ENCODE results near the gene GRID2. TPM values are rescaled to one million over a fixed set of nuclear protein-coding genes. Genes with fewer than 3 reads are reported as not detected.

GRID2 gene
- total RNA-seq, 1 experiment from 2014 or later, result not detected

DNA sequence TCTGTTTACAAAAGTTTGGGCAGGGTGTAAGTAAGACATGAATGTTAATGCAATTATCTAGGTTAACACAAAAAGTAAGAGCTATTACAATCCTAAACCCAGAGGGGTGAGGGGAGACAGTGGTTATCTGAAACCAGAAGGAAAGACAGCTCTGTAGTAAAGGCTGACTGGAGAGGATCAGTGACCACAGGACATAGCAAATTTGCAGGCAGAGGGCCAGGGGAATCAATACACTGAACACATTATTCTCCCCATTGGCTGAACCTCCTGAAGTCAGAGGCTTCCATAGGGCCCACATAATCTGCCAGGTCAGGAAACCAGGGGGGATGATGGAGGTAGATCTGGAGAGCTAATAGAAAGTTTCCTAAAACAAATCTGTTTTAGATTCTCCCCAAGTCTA, 835.4 kb downstream of the GRID2 start:
- Mint-ChIP-seq H3K36me3 (ENCODE audit: insufficient read depth, unreplicated experiment) (no peaks in the 10 kb centered on the region), H3K27ac (ENCODE audit: low read depth, unreplicated experiment) (no peak overlapping the region), H3K27me3 (ENCODE audit: insufficient read depth, unreplicated experiment) (no peaks in the 10 kb centered on the region), H3K4me3 (ENCODE audit: unreplicated experiment) (no peak overlapping the region), H3K4me1 (ENCODE audit: insufficient read depth, unreplicated experiment) (no peaks in the 10 kb centered on the region), H3K9me3 (ENCODE audit: unreplicated experiment) (no peaks in the 10 kb centered on the region)
- POLR2A ChIA-PET, result no interaction called here
- intact Hi-C loops (cut with micrococcal nuclease), result no loop called here
- TF ChIP-seq, protein P1, sequence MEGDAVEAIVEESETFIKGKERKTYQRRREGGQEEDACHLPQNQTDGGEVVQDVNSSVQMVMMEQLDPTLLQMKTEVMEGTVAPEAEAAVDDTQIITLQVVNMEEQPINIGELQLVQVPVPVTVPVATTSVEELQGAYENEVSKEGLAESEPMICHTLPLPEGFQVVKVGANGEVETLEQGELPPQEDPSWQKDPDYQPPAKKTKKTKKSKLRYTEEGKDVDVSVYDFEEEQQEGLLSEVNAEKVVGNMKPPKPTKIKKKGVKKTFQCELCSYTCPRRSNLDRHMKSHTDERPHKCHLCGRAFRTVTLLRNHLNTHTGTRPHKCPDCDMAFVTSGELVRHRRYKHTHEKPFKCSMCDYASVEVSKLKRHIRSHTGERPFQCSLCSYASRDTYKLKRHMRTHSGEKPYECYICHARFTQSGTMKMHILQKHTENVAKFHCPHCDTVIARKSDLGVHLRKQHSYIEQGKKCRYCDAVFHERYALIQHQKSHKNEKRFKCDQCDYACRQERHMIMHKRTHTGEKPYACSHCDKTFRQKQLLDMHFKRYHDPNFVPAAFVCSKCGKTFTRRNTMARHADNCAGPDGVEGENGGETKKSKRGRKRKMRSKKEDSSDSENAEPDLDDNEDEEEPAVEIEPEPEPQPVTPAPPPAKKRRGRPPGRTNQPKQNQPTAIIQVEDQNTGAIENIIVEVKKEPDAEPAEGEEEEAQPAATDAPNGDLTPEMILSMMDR (IDR thresholded peaks at IDR 0.05; ENCODE audit: unreplicated experiment), result no peak
- BruUV-seq (replicated peaks), result no TSS peak
- no peak for DNase-seq (ENCODE audit: unreplicated experiment)
- CTCF ChIA-PET, result interaction anchor here (0.6 kb wide), 1 partner anchor 52 kb away, joined by 3 read pairs; no protein-coding TSS in a partner anchor

DNA sequence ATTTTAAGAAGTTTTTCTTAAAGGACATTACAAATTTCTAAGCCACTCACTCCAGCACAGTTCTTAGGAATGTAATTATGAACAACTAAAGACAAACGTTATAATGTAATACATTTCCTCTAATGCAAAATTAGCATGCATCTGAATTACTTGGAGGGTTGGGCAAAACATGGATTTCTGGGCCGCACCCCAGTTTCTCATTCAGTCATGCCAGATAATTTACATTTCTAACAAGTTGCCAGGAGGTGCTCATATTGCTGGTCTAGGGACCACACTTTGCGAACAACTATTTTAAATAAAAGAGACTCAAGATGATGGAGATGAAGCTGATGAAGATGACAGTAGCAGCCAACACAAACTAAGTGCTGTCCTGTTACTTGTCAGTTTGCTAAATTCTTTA, 840.1 kb downstream of the GRID2 start:
- Mint-ChIP-seq H3K9me3 (ENCODE audit: unreplicated experiment) (no peaks in the 10 kb centered on the region), H3K27ac (ENCODE audit: low read depth, unreplicated experiment) (no peak overlapping the region), H3K36me3 (ENCODE audit: insufficient read depth, unreplicated experiment) (no peaks in the 10 kb centered on the region), H3K4me3 (ENCODE audit: unreplicated experiment) (no peak overlapping the region), H3K27me3 (ENCODE audit: insufficient read depth, unreplicated experiment) (no peaks in the 10 kb centered on the region), H3K4me1 (ENCODE audit: insufficient read depth, unreplicated experiment) (peaks cover 5% of the 10 kb centered on the region)
- ChIA-PET CTCF (interaction anchor here (0.6 to 0.7 kb wide), 3 partner anchors 21 to 647 kb away, joined by 3 to 5 read pairs (median 3); no protein-coding TSS in a partner anchor), POLR2A (interaction anchor here (0.8 kb wide), 1 partner anchor 35 kb away, joined by 3 read pairs; no protein-coding TSS in a partner anchor)
- DNase-seq (ENCODE audit: unreplicated experiment), result no peak
- intact Hi-C loops (cut with micrococcal nuclease), result no loop called here
- no TSS peak for BruUV-seq (replicated peaks)
- TF ChIP-seq, protein P1 (IDR thresholded peaks at IDR 0.05; ENCODE audit: unreplicated experiment), result no peak

DNA sequence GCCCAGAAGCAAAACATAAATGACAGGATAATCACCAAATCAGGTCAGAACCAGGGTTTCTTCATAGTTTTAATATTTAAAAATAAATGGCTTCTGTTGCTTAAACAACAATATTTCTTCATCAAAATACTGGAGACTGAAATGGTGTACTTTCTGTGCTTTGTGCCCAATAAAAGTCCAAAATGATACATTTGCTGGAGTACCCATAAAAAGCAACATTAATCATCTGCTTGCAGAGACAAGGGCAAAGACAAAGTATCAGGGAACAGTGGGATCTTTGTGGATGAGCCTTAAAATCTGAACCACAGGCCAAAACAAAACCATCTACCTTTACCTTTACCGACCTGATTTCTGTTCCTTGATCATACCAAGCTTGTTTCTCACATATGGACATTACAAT, 840.9 kb downstream of the GRID2 start:
- H3K27ac Mint-ChIP-seq (ENCODE audit: low read depth, unreplicated experiment), result no peak overlapping the region
- ChIA-PET POLR2A (interaction anchor here (0.8 kb wide), 1 partner anchor 34 kb away, joined by 3 read pairs; no protein-coding TSS in a partner anchor), CTCF (interaction anchor here (0.6 to 0.7 kb wide), 2 partner anchors 22 to 203 kb away, joined by 3 read pairs; no protein-coding TSS in a partner anchor)
- H3K4me1 Mint-ChIP-seq (ENCODE audit: insufficient read depth, unreplicated experiment), result peaks cover 5% of the 10 kb centered on the region
- H3K9me3 Mint-ChIP-seq (ENCODE audit: unreplicated experiment), result no peaks in the 10 kb centered on the region
- BruUV-seq (replicated peaks), result no TSS peak
- DNase-seq (ENCODE audit: unreplicated experiment), result no peak
- H3K27me3 Mint-ChIP-seq (ENCODE audit: insufficient read depth, unreplicated experiment), result no peaks in the 10 kb centered on the region
- no peak overlapping the region for H3K4me3 Mint-ChIP-seq (ENCODE audit: unreplicated experiment)
- TF ChIP-seq, protein P1 (IDR thresholded peaks at IDR 0.05; ENCODE audit: unreplicated experiment), result no peak
- no peaks in the 10 kb centered on the region for H3K36me3 Mint-ChIP-seq (ENCODE audit: insufficient read depth, unreplicated experiment)
- intact Hi-C loops (cut with micrococcal nuclease), result no loop called here

DNA sequence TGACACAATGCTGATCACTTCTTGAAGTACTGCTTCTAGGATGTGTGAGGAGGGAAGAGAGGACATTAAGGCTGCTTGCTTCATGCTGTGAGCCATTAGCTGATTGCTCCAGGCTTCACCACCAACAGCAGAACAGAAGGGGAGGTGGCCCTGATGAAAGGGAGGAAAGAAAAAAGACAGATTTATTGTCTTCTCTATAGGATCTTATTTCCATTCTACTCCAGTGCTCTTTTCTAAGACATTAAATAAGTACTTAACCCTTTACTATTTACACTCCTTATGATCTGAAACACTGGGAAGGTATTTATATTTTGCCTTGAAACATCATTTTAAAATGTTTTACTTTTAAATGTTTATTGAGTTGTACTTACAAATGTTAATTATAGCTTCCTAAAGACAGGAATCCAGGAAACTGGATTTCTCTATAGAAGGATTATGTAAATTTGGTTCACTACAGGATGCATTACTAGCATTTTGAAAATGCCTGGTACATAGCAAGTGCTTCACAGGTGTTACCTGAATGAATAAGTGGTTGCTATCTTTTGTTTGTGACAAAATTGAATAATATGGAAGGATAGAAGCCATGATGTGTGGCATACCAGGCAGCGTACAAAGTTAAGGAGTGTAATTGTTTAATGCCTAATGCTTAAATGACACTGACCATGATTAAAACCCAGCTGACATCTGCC, 843.9 kb downstream of the GRID2 start:
- intact Hi-C loops (cut with micrococcal nuclease), result no loop called here
- Mint-ChIP-seq H3K4me1 (ENCODE audit: insufficient read depth, unreplicated experiment) (peaks cover 5% of the 10 kb centered on the region), H3K9me3 (ENCODE audit: unreplicated experiment) (no peaks in the 10 kb centered on the region), H3K27me3 (ENCODE audit: insufficient read depth, unreplicated experiment) (no peaks in the 10 kb centered on the region), H3K36me3 (ENCODE audit: insufficient read depth, unreplicated experiment) (no peaks in the 10 kb centered on the region), H3K27ac (ENCODE audit: low read depth, unreplicated experiment) (no peak overlapping the region), H3K4me3 (ENCODE audit: unreplicated experiment) (no peak overlapping the region)
- BruUV-seq (replicated peaks), result no TSS peak
- ChIA-PET CTCF (interaction anchor here (0.6 to 1.6 kb wide), 2 partner anchors 11 to 30 kb away, joined by 3 to 5 read pairs; no protein-coding TSS in a partner anchor), POLR2A (no interaction called here)
- TF ChIP-seq, protein P1 (IDR thresholded peaks at IDR 0.05; ENCODE audit: unreplicated experiment), result no peak
- DNase-seq (ENCODE audit: unreplicated experiment), result no peak

Measured in MCF 10A (cell line).